HepG2 (cell line): ENCODE measurements around the gene SNPH.

Source experiments
- CREB3 ChIP-seq: sonication (generic); formaldehyde crosslinking; IDR thresholded peaks from 2 replicates; pipeline ENCODE4 v1.5.0; 2020; ENCODE audit warnings: missing genetic modification reagents
- EP300 ChIP-seq, 3 experiments: sonication (generic) in 1 of 3; formaldehyde crosslinking in 1 of 3; IDR thresholded peaks; 2 replicates each; pipeline versions ENCODE4 v1.5.1 to v1.6.1; 2011 to 2020; ENCODE audit warnings: low read depth in 2 of 3, low read length in 2 of 3, borderline replicate concordance in 1 of 3, improper control_type of control experiment in 1 of 3, mild to moderate bottlenecking in 1 of 3, missing genetic modification reagents in 1 of 3, moderate library complexity in 1 of 3
- HCFC1 ChIP-seq: fragments of 150-350 bp; IDR thresholded peaks from 2 replicates; pipeline ENCODE4 v1.6.1; 2014; ENCODE audit warnings: low read depth, low read length
- HNRNPL ChIP-seq: fragments of 200-400 bp; formaldehyde crosslinking; IDR thresholded peaks from 2 replicates; pipeline ENCODE4 v1.6.1; 2017; ENCODE audit warnings: mild to moderate bottlenecking, low read depth, low read length
- JUNB ChIP-seq: sonication (generic); formaldehyde crosslinking; IDR thresholded peaks from 2 replicates; pipeline ENCODE4 v1.8.0; 2022; ENCODE audit warnings: missing genetic modification reagents, mild to moderate bottlenecking, borderline replicate concordance
- POLR2A ChIP-seq, 2 experiments: IDR thresholded peaks; 2 replicates each; pipeline ENCODE4 v1.6.1; 2011; ENCODE audit warnings: low read depth in 2 of 2, low read length in 2 of 2, mild to moderate bottlenecking in 1 of 2, moderate library complexity in 1 of 2; ENCODE audit not compliant: insufficient read depth in 1 of 2
- REST ChIP-seq, 2 experiments: IDR thresholded peaks; 2 replicates each; pipeline ENCODE4 v1.6.1; 2011 to 2012; ENCODE audit warnings: low read length in 2 of 2, borderline replicate concordance in 1 of 2, low read depth in 1 of 2, mild to moderate bottlenecking in 1 of 2, moderate library complexity in 1 of 2
- SAP130 ChIP-seq: IDR thresholded peaks from 2 replicates; pipeline ENCODE4 v1.6.1; 2016; ENCODE audit warnings: low read depth
- SP2 ChIP-seq: sonication (generic); formaldehyde crosslinking; IDR thresholded peaks from 2 replicates; pipeline ENCODE4 v1.5.1; 2020; ENCODE audit warnings: mild to moderate bottlenecking, missing genetic modification reagents
- UBTF ChIP-seq: sonication (generic); formaldehyde crosslinking; IDR thresholded peaks from 2 replicates; pipeline ENCODE4 v1.4.0; 2020; ENCODE audit warnings: mild to moderate bottlenecking, missing genetic modification reagents
- ZNF12 ChIP-seq: sonication (generic); formaldehyde crosslinking; IDR thresholded peaks from 2 replicates; pipeline ENCODE4 v1.5.0; 2020; ENCODE audit warnings: missing genetic modification reagents
- ZNF281 ChIP-seq: sonication (generic); formaldehyde crosslinking; IDR thresholded peaks from 2 replicates; pipeline ENCODE4 v1.4.0; 2020; ENCODE audit warnings: missing genetic modification reagents, borderline replicate concordance

GRCh38 chr20:1320902-1321653 is 55.0 kb downstream of the SNPH start:
- TF ChIP-seq JUNB (CRISPR knock-in tag) (no peak), SAP130 (CRISPR knock-in tag) (no peak), HCFC1 (no peak), EP300 (IDR thresholded peaks at IDR 0.05; ENCODE audit: low read depth in 2 of 2, low read length in 2 of 2) (no peak), EP300 (CRISPR knock-in tag; IDR thresholded peaks at IDR 0.05; ENCODE audit: borderline replicate concordance) (no peak), ZNF12 (no peak), ZNF281 (no peak), POLR2A (IDR thresholded peaks at IDR 0.05; ENCODE audit: insufficient read depth in 1 of 2, low read depth in 2 of 2, low read length in 2 of 2) (no peak), CREB3 (CRISPR knock-in tag) (no peak), UBTF (CRISPR knock-in tag) (no peak), REST (IDR thresholded peaks at IDR 0.05; ENCODE audit: borderline replicate concordance in 1 of 2, low read depth in 1 of 2, low read length in 2 of 2) (no peak), HNRNPL (no peak), SP2 (CRISPR knock-in tag) (no peak)
